Limb (tissue), 2 donors: Measurements from ENCODE around the gene MAP3K5.

Experiments used
- DNase-seq, 2 donors: peaks; one replicate each; pipeline ENCODE4 v3.0.0-alpha.2; 2016; ENCODE audit errors: extremely low spot score in 2 of 2

Gene MAP3K5

GRCh38 chr6:136522636-136523035, 269.6 kb downstream of the MAP3K5 start:
- DNase-seq: no peak

GRCh38 chr6:136521911-136522310, 270.4 kb downstream of the MAP3K5 start:
- DNase-seq: no peak

DNA sequence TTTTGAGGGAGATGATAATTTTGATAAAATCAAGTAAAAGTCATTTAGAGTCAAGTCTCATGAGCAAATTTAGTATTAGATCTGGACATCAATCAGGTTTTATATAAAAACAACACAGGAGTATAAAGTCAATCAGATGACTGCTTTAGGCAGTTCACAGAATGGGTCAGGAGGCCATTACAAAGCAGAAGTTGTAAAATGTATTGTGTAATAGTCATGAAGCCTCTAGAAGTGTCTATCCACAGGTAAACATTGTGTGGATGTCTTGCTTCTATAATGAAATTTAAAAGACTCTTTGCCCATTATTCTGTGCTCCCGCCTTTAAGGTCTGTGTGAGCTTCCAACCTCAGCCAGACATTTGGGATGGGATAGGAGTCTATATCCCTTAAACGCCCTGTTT, 270.9 kb downstream of the MAP3K5 start:
- DNase-seq: no peak

GRCh38 chr6:136520517-136520916, 271.8 kb downstream of the MAP3K5 start:
- no peak for DNase-seq

- no peak for DNase-seq
Measured at GRCh38 chr6:136517582-136517981, 274.7 kb downstream of the MAP3K5 start.

GRCh38 chr6:136517002-136517401, 275.3 kb downstream of the MAP3K5 start:
- no peak for DNase-seq

GRCh38 chr6:136514591-136514990, 277.7 kb downstream of the MAP3K5 start:
- no peak for DNase-seq

DNA sequence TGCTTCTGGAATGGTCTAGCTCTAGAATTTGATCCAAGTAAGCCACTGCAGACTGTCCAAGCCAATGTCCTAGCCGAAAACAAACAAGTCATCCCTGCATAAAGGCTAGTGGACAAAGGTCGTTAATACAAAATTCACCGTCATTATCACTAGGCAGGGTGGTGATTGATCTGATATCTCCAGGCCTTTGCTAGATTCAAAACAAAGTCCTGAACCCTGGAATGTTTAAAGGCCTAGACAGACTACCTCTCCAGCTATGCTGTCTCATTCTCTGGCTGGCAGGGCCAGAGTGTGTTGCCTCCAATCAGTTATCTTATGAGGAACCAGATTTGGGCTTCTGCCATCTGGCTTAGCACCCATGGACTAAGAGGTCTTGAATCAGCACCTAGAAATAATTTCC, 280.4 kb downstream of the MAP3K5 start:
- DNase-seq: no peak

GRCh38 chr6:136511397-136511796, 280.9 kb downstream of the MAP3K5 start:
- DNase-seq: no peak

GRCh38 chr6:136510782-136511181, 281.5 kb downstream of the MAP3K5 start:
- no peak for DNase-seq

GRCh38 chr6:136510299-136510698, 282.0 kb downstream of the MAP3K5 start:
- no peak for DNase-seq

DNA sequence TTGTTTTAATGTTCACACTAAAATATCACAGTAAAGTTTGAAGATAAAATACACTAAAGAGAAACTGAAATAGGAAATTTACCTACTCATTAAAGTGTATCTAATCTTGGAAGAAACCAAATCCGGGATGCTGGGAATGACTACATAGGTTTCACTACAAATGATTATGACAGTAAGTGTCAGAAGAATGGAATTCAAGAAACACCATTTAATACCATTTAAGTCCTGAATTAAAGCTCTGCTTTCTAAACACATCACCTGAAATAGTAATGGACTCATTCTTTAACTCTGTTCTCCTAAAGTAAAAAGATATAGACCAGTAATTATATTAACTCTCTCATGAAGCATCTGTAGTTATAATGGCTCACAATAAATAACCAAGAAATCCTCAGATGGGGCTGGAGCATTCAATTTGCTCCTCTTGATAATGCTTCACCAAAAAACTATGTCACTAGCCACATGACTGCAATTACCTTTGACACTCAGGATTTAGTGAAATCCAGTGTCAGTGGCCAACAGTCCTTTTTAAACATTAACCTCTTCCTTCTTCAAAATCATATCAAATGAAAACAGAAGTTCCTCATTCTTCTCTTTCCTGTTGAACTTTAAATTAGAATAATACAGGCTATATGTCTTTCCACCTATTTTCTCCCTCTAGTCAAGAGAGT, 283.4 kb downstream of the MAP3K5 start:
- DNase-seq: no peak
